Hepatocyte (in vitro differentiated cells): ENCODE data around the gene TMEM117. TPM values are rescaled to one million over a fixed set of nuclear protein-coding genes. Genes with fewer than 3 reads are reported as not detected.

Experiments
- DNase-seq: peaks from one replicate; pipeline ENCODE4 v3.0.0-alpha.2; 2016; ENCODE audit warnings: low spot score
- H2AFZ ChIP-seq: fragments of 200-600 bp; sonication (generic); 2 replicates; pipeline ENCODE4 v1.6.0; 2016; ENCODE audit warnings: antibody characterized with exemption, mild to moderate bottlenecking
- H3K27ac ChIP-seq: fragments of 200-600 bp; sonication (generic); 2 replicates; pipeline ENCODE4 v1.5.1; 2016; ENCODE audit warnings: mild to moderate bottlenecking
- H3K27me3 ChIP-seq: fragments of 200-600 bp; sonication (generic); 2 replicates; pipeline ENCODE4 v1.6.1; 2016
- H3K36me3 ChIP-seq: fragments of 200-600 bp; sonication (generic); replicated peaks from 2 replicates; pipeline ENCODE4 v1.5.1; 2016; ENCODE audit warnings: low read depth; ENCODE audit not compliant: insufficient read depth
- H3K4me1 ChIP-seq: fragments of 200-600 bp; sonication (generic); 2 replicates; pipeline ENCODE4 v1.5.1; 2016; ENCODE audit warnings: mild to moderate bottlenecking, moderate library complexity; ENCODE audit not compliant: insufficient read depth
- H3K4me2 ChIP-seq: fragments of 200-600 bp; sonication (generic); 2 replicates; pipeline ENCODE4 v1.6.0; 2016
- H3K4me3 ChIP-seq: fragments of 200-600 bp; sonication (generic); 2 replicates; pipeline ENCODE4 v1.5.1; 2016; ENCODE audit warnings: mild to moderate bottlenecking
- H3K79me2 ChIP-seq: fragments of 200-600 bp; sonication (generic); 2 replicates; pipeline ENCODE4 v1.6.0; 2017; ENCODE audit warnings: mild to moderate bottlenecking
- H3K9me2 ChIP-seq: fragments of 200-600 bp; sonication (generic); replicated peaks from 2 replicates; pipeline ENCODE4 v1.6.0; 2017; ENCODE audit warnings: mild to moderate bottlenecking; ENCODE audit not compliant: insufficient read depth
- H3K9me3 ChIP-seq: fragments of 200-600 bp; sonication (generic); 2 replicates; pipeline ENCODE4 v1.5.1; 2016; ENCODE audit warnings: low read depth, mild to moderate bottlenecking
- H4K20me1 ChIP-seq: fragments of 200-600 bp; sonication (generic); 2 replicates; pipeline ENCODE4 v1.6.0; 2016; ENCODE audit warnings: mild to moderate bottlenecking; ENCODE audit not compliant: insufficient read depth, poor library complexity, severe bottlenecking
- CTCF ChIP-seq: fragments of 200-600 bp; sonication (generic); IDR thresholded peaks from 2 replicates; pipeline ENCODE4 v1.5.1; 2016; ENCODE audit warnings: antibody characterized with exemption, mild to moderate bottlenecking; ENCODE audit not compliant: poor library complexity
- EZH2 ChIP-seq: fragments of 200-600 bp; sonication (generic); IDR thresholded peaks from 2 replicates; pipeline ENCODE4 v1.6.1; 2016; ENCODE audit warnings: antibody characterized with exemption, mild to moderate bottlenecking, borderline replicate concordance
- EZH2phosphoT487 ChIP-seq: fragments of 200-600 bp; sonication (generic); IDR thresholded peaks from one replicate; pipeline ENCODE4 v1.6.1; 2018; ENCODE audit warnings: antibody characterized with exemption, mild to moderate bottlenecking, low read depth, moderate library complexity; ENCODE audit not compliant: unreplicated experiment, severe bottlenecking
- WGBS: methylation state at CpG from one replicate; pipeline ENCODE4 v1.1.6; 2016; ENCODE audit warnings: low lambda C conversion rate; ENCODE audit errors: missing lambda C conversion rate; 5-methylcytosine and 5-hydroxymethylcytosine counted together
- polyA plus RNA-seq: library from polyadenylated mRNA; unstranded; fragments of >200 nt; fragmentation: Nextera tagmentation; extraction: Ambion mirVana; gene quantifications from 2 replicates; pipeline ENCODE4 v1.2.1, GENCODE V29; 2016
- total RNA-seq: library from RNA; depleted of rRNA; stranded (reverse); fragments of >200 nt; gene quantifications from 2 replicates; pipeline ENCODE4 v1.2.3, GENCODE V29; 2014

The TMEM117 gene
- total and polyA plus RNA-seq, 2 experiments from 2014 or later: 12.4 to 47.1 TPM

DNA sequence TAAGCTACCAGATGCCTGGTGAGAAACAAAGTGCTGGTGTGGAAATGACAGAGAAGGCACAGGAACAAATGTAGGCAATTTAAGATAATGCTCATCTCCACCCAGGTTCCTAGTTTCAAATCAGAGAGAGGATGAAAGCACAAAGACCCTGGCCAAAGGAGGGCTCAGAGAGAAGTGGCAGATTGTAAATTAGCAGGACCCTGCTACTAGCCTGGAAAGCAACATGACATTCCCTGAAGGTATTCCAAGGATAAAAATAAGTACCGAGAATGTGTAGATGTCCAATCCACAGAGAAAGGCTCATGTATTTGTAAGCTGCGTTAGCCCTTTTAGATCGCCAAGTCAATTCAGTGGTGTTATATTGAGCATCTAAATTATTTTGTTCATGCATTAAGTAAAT lies 324.0 kb downstream of the TMEM117 start:
- Histone ChIP-seq H3K27ac (no peak overlapping the region), H2AFZ (no peak overlapping the region), H3K4me3 (no peak overlapping the region), H3K9me3 (no peaks in the 10 kb centered on the region), H3K4me2 (no peak overlapping the region), H4K20me1 (no peaks in the 10 kb centered on the region), H3K9me2 (no peaks in the 10 kb centered on the region), H3K79me2 (no peaks in the 10 kb centered on the region), H3K4me1 (no peaks in the 10 kb centered on the region), H3K36me3 (no peaks in the 10 kb centered on the region), H3K27me3 (no peaks in the 10 kb centered on the region)
- DNase-seq: no peak
- 96% methylated on average over 3 of the region's 3 CpGs for WGBS
- TF ChIP-seq EZH2 (no peak), EZH2phosphoT487 (no peak), CTCF (no peak)

DNA sequence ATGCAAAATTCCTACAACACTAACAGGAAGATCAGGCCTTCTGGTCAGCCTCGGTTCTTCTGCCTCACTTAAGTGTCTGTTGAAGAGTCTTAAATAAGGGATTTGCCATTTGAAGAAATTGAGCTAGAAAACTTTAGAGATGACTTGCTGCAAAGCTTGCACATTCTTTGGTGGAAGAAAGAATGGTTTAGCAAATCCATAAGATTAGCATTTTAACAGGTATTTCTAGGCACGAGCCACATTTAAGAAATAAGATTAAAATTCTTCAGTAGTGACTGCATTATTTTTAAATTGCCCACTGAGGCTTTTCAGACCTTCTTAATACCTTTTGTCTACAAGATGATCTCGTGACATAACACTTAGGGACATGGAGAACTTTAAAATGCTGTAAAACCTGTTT lies 327.1 kb downstream of the TMEM117 start:
- no peaks in the 10 kb centered on the region for H3K9me3 ChIP-seq
- H3K4me2 ChIP-seq: no peak overlapping the region
- TF ChIP-seq EZH2: no peak
- TF ChIP-seq EZH2phosphoT487: no peak
- TF ChIP-seq CTCF: no peak
- no peak overlapping the region for H2AFZ ChIP-seq
- H3K36me3 ChIP-seq: no peaks in the 10 kb centered on the region
- DNase-seq: no peak
- no peak overlapping the region for H3K4me3 ChIP-seq
- WGBS: 84% methylated on average over 3 of the region's 3 CpGs
- H3K4me1 ChIP-seq: no peaks in the 10 kb centered on the region
- H3K27me3 ChIP-seq: no peaks in the 10 kb centered on the region
- H3K9me2 ChIP-seq: no peaks in the 10 kb centered on the region
- no peaks in the 10 kb centered on the region for H4K20me1 ChIP-seq
- no peak overlapping the region for H3K27ac ChIP-seq
- H3K79me2 ChIP-seq: no peaks in the 10 kb centered on the region

- H3K4me2 ChIP-seq: no peak overlapping the region
- H3K4me1 ChIP-seq: no peaks in the 10 kb centered on the region
- H3K36me3 ChIP-seq: no peaks in the 10 kb centered on the region
- no peak overlapping the region for H3K4me3 ChIP-seq
- H4K20me1 ChIP-seq: no peaks in the 10 kb centered on the region
- no peak overlapping the region for H3K27ac ChIP-seq
- H3K79me2 ChIP-seq: no peaks in the 10 kb centered on the region
- no peak for DNase-seq
- no peaks in the 10 kb centered on the region for H3K9me3 ChIP-seq
- peaks cover 5% of the 10 kb centered on the region for H3K9me2 ChIP-seq
- H3K27me3 ChIP-seq: no peaks in the 10 kb centered on the region
- no peak overlapping the region for H2AFZ ChIP-seq
- TF ChIP-seq CTCF (no peak), EZH2 (no peak), EZH2phosphoT487 (no peak)
These were observed 338.2 kb downstream of the TMEM117 start for GRCh38 chr12:44174053-44174452.

DNA sequence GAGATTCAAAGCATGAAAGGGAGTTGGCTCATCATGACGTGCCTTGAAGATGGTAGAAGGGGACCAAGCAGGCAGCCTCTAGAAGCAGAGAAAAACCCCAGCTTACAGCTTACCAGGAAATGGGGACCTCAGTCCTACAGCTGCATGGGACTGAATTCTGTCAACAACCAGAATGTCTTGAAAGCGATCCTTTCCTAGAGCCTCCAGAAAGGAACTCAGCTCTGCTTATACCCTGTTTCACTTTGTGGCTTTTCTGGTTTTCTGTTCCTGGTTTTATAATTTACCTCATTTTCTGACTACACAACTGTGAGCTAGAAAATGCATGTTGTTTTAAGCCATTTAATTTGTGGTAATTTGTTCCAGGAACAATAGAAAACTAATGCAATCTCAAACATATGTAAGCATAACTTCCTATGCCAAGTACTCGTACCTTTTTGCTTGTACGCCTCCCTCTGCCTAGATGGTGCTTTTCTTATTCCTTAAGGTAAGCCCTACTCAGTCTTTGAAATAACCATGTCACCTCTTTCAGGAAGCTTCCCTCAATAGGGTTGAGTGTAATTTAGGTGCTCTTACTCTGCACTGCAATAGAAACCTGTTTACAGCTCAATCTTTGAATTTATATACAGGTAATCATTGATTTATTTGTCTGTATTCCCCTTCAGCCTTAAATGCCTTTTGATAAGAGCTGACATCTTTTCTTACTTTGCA lies 348.8 kb downstream of the TMEM117 start:
- 90% methylated on average over 4 of the region's 4 CpGs for WGBS
- no peak for TF ChIP-seq CTCF
- no peak for TF ChIP-seq EZH2phosphoT487
- no peak for TF ChIP-seq EZH2
- no peaks in the 10 kb centered on the region for H3K9me3 ChIP-seq

More for the DNA sequence above, 348.8 kb downstream of the TMEM117 start:
- DNase-seq: no peak
- no peak overlapping the region for H3K27ac ChIP-seq
- H3K27me3 ChIP-seq: no peaks in the 10 kb centered on the region
- no peak overlapping the region for H2AFZ ChIP-seq
- no peaks in the 10 kb centered on the region for H3K79me2 ChIP-seq
- no peaks in the 10 kb centered on the region for H4K20me1 ChIP-seq
- H3K4me1 ChIP-seq: no peaks in the 10 kb centered on the region
- H3K36me3 ChIP-seq: no peaks in the 10 kb centered on the region
- no peaks in the 10 kb centered on the region for H3K9me2 ChIP-seq
- no peak overlapping the region for H3K4me2 ChIP-seq
- no peak overlapping the region for H3K4me3 ChIP-seq
